LNCaP clone FGC (cell line): ENCODE data around the gene ADRA1B.
A peak's percentile ranks its signal among the peaks of the same experiment; 100 is the strongest.

Experiments
- DNase-seq: peaks from one replicate; pipeline ENCODE4 v3.0.0-alpha.2; 2011; ENCODE audit warnings: low read depth
- H3K4me3 ChIP-seq: 2 replicates; pipeline ENCODE4 v1.5.1; 2011; ENCODE audit warnings: mild to moderate bottlenecking, low read depth, low read length, control low read depth
- CTCF ChIP-seq: IDR thresholded peaks from 2 replicates; pipeline ENCODE4 v1.5.1; 2012; ENCODE audit warnings: mild to moderate bottlenecking; ENCODE audit not compliant: control insufficient read depth, insufficient read depth; ENCODE audit errors: extremely low read depth

Gene ADRA1B

DNA sequence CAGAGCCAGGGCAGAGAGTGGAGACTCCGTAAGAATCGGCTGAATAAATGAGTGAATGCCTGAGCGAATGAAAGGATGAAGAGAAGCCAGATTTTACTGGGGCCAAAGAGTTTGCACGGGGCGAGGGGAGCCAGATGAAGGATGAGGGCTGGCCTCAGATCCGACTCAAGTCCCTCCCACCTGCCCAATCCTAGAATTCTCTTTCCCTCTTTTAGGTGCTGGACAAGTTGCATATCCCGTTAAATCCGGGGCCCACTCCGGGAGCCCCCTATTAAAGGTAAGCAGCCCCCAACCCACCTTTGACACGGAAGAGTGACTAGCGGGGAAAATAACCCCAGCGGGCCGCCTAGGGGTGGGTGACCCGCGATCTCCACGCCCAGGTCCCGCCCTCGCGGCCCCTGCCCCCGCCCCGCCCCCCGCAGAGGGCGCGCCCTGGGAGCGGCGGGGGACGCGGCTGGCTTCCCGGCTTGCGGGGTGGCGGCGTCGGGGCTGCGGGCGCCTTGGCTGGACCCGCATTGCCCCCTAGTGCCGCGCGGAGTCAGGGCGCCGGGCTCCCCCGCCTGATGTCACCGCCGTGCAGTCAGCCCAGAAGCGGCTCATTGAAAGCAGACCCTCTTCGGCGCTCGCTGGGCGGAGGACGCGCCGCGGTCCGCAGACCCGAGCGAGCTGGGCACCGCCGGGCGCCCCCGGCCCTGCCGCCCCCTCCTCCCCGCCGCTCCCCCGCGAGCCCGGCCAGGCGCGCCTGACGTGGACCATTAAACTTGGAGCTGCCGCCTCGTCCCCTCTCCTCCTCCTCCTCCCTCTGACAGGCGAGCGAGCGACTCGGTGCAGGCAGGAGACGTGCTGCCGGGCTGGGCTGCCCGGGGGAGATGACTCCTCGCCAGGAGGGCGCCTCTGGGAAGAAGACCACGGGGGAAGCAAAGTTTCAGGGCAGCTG, at the start of gene ADRA1B:
Gene ADRA1B (plus strand): TSS at position 579 of the 937 bp plus-strand sequence. CDS start 424 bp downstream, outside the sequence.
- peak; percentile 52 for TF ChIP-seq CTCF
- no peak for DNase-seq
- no peak within 1 kb of the TSS for H3K4me3 ChIP-seq

DNA sequence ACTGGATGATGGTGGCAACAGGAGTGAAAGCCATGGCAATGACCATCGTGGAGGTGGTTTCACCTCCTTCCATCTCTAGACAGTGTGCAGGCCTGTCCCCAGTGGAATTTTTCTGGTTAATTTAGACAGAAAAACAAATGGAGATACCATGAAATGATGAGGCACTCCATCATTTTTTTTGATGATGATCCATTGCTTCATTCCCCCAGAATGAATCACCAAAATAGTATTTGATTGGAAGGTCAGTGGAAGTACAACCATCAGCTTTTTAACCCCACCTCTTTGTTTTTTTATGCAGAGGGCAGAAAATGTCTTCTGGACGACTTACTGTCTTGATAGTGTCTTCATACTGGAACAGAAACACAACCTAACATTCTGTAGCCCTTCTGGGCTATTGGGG, 42.6 kb upstream of the ADRA1B start:
- DNase-seq: no peak
- H3K4me3 ChIP-seq: no peak overlapping the region
- no peak for TF ChIP-seq CTCF

DNA sequence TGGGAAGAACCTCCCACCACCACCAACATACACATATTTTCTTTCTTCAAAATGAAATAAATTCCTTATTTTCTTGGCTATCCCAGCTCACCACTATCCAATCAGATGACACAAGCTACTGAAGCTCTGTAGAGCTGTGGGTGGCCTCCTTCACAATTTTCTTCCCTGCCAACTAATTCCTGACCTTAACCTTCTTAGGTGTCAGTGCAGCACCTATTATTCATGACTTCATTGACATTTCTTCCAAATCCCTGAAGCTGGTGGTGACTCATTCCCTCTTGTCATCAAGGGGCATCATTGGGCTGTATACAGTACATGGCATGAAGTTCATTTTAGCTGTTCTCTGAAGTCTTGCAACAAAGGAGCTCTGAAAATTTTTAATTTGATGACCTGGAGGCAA, 42.0 kb upstream of the ADRA1B start:
- no peak for TF ChIP-seq CTCF
- no peak for DNase-seq
- no peak overlapping the region for H3K4me3 ChIP-seq

GRCh38 chr5:159877016-159877415, 39.3 kb upstream of the ADRA1B start:
- no peak overlapping the region for H3K4me3 ChIP-seq
- DNase-seq: no peak
- TF ChIP-seq CTCF: no peak

GRCh38 chr5:159877894-159878448, 38.3 kb upstream of the ADRA1B start:
- H3K4me3 ChIP-seq: no peak overlapping the region
- peak; percentile 67 for DNase-seq
- TF ChIP-seq CTCF: no peak

- no peak for TF ChIP-seq CTCF
- DNase-seq: no peak
- H3K4me3 ChIP-seq: no peak overlapping the region
Observed at GRCh38 chr5:159878988-159879471, 37.3 kb upstream of the ADRA1B start.
